Endothelial cell of umbilical vein (primary cell): ENCODE data around the gene CD300H. TPM values are rescaled to one million over a fixed set of nuclear protein-coding genes. Genes with fewer than 3 reads are reported as not detected.

ENCODE experiments used
- BruUV-seq: library from RNA; stranded (reverse); fragments of 400-500 nt; replicated peaks from 2 replicates; lab custom pipeline; 2021; lab: Mats Ljungman, UMichigan
- CTCF ChIA-PET: fragments of 300-600, 350-600 bp; sonication (Branson Sonifier 250); formaldehyde crosslinking; loops from one replicate; lab custom pipeline; 2021; ENCODE audit warnings: antibody characterized with exemption, inconsistent platforms; lab: Charles Lee
- POLR2A ChIA-PET: fragments of 300-600, 350-600 bp; sonication (Branson Sonifier 250); formaldehyde crosslinking; loops from one replicate; lab custom pipeline; 2021; ENCODE audit warnings: antibody characterized with exemption, inconsistent platforms; lab: Charles Lee
- DNase-seq: peaks from one replicate; pipeline ENCODE4 v3.0.0-alpha.2; 2011; ENCODE audit warnings: low read depth, low spot score
- FAIRE-seq: peaks from 2 replicates; lab custom pipeline; 2011; peaks lifted over from hg19 to GRCh38; lab: Jason Lieb, UNC
- H2AFZ ChIP-seq: 2 replicates; pipeline ENCODE4 v1.6.0; 2012; ENCODE audit warnings: low read depth, low read length, control low read depth, inconsistent platforms
- H3K27ac ChIP-seq: 2 replicates; pipeline ENCODE4 v1.5.1; 2011; ENCODE audit warnings: low read depth, mild to moderate bottlenecking, control low read depth, low read length, moderate library complexity; ENCODE audit not compliant: insufficient read depth
- H3K27me3 ChIP-seq, 2 experiments: 2 replicates each; pipeline versions ENCODE4 v1.6.0 to v1.6.1; 2011; ENCODE audit warnings: low read length in 2 of 2, mixed read lengths in 1 of 2; ENCODE audit not compliant: control insufficient read depth in 2 of 2, insufficient read depth in 2 of 2
- H3K36me3 ChIP-seq, 2 experiments: 2 replicates in 1 of 2; 3 replicates in 1 of 2; pipeline ENCODE4 v1.5.1; 2011; ENCODE audit warnings: low read length in 2 of 2, mild to moderate bottlenecking in 1 of 2, moderate library complexity in 1 of 2; ENCODE audit not compliant: control insufficient read depth in 2 of 2, insufficient read depth in 2 of 2; ENCODE audit errors: extremely low read depth in 1 of 2
- H3K4me1 ChIP-seq: 3 replicates; pipeline ENCODE4 v1.5.1; 2011; ENCODE audit warnings: mild to moderate bottlenecking, low read length; ENCODE audit not compliant: control insufficient read depth, insufficient read depth; ENCODE audit errors: extremely low read depth
- H3K4me2 ChIP-seq: 2 replicates; pipeline ENCODE4 v1.6.1; 2011; ENCODE audit warnings: low read length, control low read depth, mixed read lengths; ENCODE audit not compliant: insufficient read depth
- H3K4me3 ChIP-seq, 3 experiments: fragments of 200-600 bp in 1 of 3; sonication (generic), shearing (Covaris generic) in 1 of 3; replicated peaks in 1 of 3; 2 replicates each; pipeline ENCODE4 v1.5.1; 2011 to 2016; ENCODE audit warnings: control low read depth in 3 of 3, low read length in 3 of 3, mild to moderate bottlenecking in 2 of 3, inconsistent platforms in 1 of 3, low read depth in 1 of 3, moderate library complexity in 1 of 3; ENCODE audit not compliant: insufficient read depth in 1 of 3
- H3K79me2 ChIP-seq: 2 replicates; pipeline ENCODE4 v1.6.0; 2012; ENCODE audit warnings: low read length, inconsistent platforms; ENCODE audit not compliant: control insufficient read depth, insufficient read depth
- H3K9ac ChIP-seq: replicated peaks from 2 replicates; pipeline ENCODE3; 2011; ENCODE audit warnings: low read length, control low read depth; ENCODE audit not compliant: insufficient read depth; ENCODE audit errors: extremely low read depth
- H3K9me1 ChIP-seq: replicated peaks from 3 replicates; pipeline ENCODE4 v1.6.0; 2011; ENCODE audit warnings: mild to moderate bottlenecking, low read length; ENCODE audit not compliant: control insufficient read depth, insufficient read depth; ENCODE audit errors: extremely low read depth
- H3K9me3 ChIP-seq: replicated peaks from 2 replicates; pipeline ENCODE4 v1.5.1; 2012; ENCODE audit warnings: low read length, inconsistent platforms; ENCODE audit not compliant: control insufficient read depth, insufficient read depth
- H4K20me1 ChIP-seq: replicated peaks from 2 replicates; pipeline ENCODE3; 2011; ENCODE audit warnings: mild to moderate bottlenecking, low read length; ENCODE audit not compliant: control insufficient read depth, insufficient read depth; ENCODE audit errors: extremely low read depth
- CTCF ChIP-seq, 2 donors: IDR thresholded peaks; 1 replicate in 1 of 2; 2 replicates in 1 of 2; pipeline ENCODE4 v1.5.1; 2011; ENCODE audit warnings: low read length in 2 of 2, mild to moderate bottlenecking in 2 of 2, moderate library complexity in 2 of 2, control low read depth in 1 of 2, inconsistent platforms in 1 of 2, low read depth in 1 of 2; ENCODE audit not compliant: insufficient read depth in 1 of 2; ENCODE audit errors: extremely low read depth in 1 of 2
- EZH2 ChIP-seq: IDR thresholded peaks from 2 replicates; pipeline ENCODE4 v1.6.1; 2012; ENCODE audit warnings: borderline replicate concordance, low read depth, mild to moderate bottlenecking, moderate library complexity, low read length, inconsistent platforms; ENCODE audit not compliant: severe bottlenecking
- FOS ChIP-seq: IDR thresholded peaks from 2 replicates; pipeline ENCODE4 v1.6.1; 2011; ENCODE audit warnings: mild to moderate bottlenecking, low read length, moderate library complexity, borderline replicate concordance; ENCODE audit not compliant: insufficient read depth
- GATA2 ChIP-seq: IDR thresholded peaks from 2 replicates; pipeline ENCODE4 v1.7.0; 2011; ENCODE audit warnings: low read depth, mild to moderate bottlenecking, moderate library complexity, mixed read lengths, low read length; ENCODE audit not compliant: insufficient read length, insufficient read depth
- JUN ChIP-seq: IDR thresholded peaks from 2 replicates; pipeline ENCODE4 v1.6.1; 2011; ENCODE audit warnings: borderline replicate concordance, low read depth; ENCODE audit not compliant: insufficient read length, insufficient read depth
- MAX ChIP-seq: IDR thresholded peaks from 2 replicates; pipeline ENCODE4 v1.6.1; 2011; ENCODE audit not compliant: insufficient read depth, insufficient read length
- MYC ChIP-seq: IDR thresholded peaks from one replicate; pipeline ENCODE4 v1.6.1; 2011; ENCODE audit warnings: mild to moderate bottlenecking, low read depth, low read length
- POLR2A ChIP-seq: IDR thresholded peaks from 2 replicates; pipeline ENCODE4 v1.6.1; 2012; ENCODE audit warnings: low read depth, mild to moderate bottlenecking, control low read depth, low read length
- POLR2AphosphoS5 ChIP-seq: IDR thresholded peaks from 2 replicates; pipeline ENCODE4 v1.6.1; 2012; ENCODE audit warnings: low read depth, mild to moderate bottlenecking, control low read depth, low read length, moderate library complexity; ENCODE audit not compliant: insufficient read depth
- dilution Hi-C: fragments of 300-500 bp; cut with MboI; formaldehyde crosslinking; loops from one replicate; pipeline ENCODE4 v1.15.0; 2019; ENCODE audit warnings: low sequenced_read_pairs; ENCODE audit not compliant: extremely low pct_ligation_motif_present
- intact Hi-C: fragments of 100-400 bp; cut with micrococcal nuclease; formaldehyde crosslinking; loops from one replicate; pipeline ENCODE4 v1.10.0; 2022
- polyA plus RNA-seq, 4 experiments: library from polyadenylated mRNA; depleted of rRNA in 3 of 4; stranded (reverse) in 3 of 4; unstranded in 1 of 4; fragments of >200 nt; gene quantifications; 2 replicates each; pipeline versions ENCODE4 v1.2.1 to v1.2.3, GENCODE V29; 2011 to 2012; ENCODE audit warnings: missing spikeins in 1 of 4
- total RNA-seq: library from RNA; stranded (reverse); gene quantifications from 2 replicates; pipeline ENCODE4 v1.2.3, GENCODE V29; 2021

CD300H gene
- total and polyA plus RNA-seq, 2 donors (not counting 3 experiments of a cell fraction or from before 2014, with no cell fraction given) = not detected

GRCh38 chr17:74527756-74528155, 39.6 kb downstream of the CD300H start:
- Histone ChIP-seq H3K4me3 (no peak overlapping the region), H2AFZ (no peak overlapping the region), H3K9ac (no peak overlapping the region), H3K4me1 (no peaks in the 10 kb centered on the region), H3K27ac (no peak overlapping the region), H4K20me1 (no peaks in the 10 kb centered on the region), H3K27me3 (no peaks in the 10 kb centered on the region), H3K9me1 (no peaks in the 10 kb centered on the region), H3K36me3 (no peaks in the 10 kb centered on the region), H3K9me3 (peaks cover under 1% of the 10 kb centered on the region), H3K4me2 (no peak overlapping the region), H3K79me2 (no peaks in the 10 kb centered on the region)
- CTCF ChIA-PET = no interaction called here
- intact Hi-C loops (no loop called here), dilution Hi-C loops (no loop called here)
- TF ChIP-seq JUN = no peak
- no peak for TF ChIP-seq FOS
- TF ChIP-seq CTCF (IDR thresholded peaks at IDR 0.05; ENCODE audit: extremely low read depth in 1 of 2, insufficient read depth in 1 of 2, low read depth in 1 of 2, low read length in 2 of 2) = no peak
- TF ChIP-seq MYC = no peak
- no peak for TF ChIP-seq POLR2AphosphoS5
- TF ChIP-seq MAX = no peak
- TF ChIP-seq GATA2 = no peak
- no peak for TF ChIP-seq EZH2
- no peak for TF ChIP-seq POLR2A
- BruUV-seq = no TSS peak
- DNase-seq (no peak), FAIRE-seq (no peak)
- POLR2A ChIA-PET = no interaction called here
